Measurements from ENCODE around the gene MTX2. TPM values are rescaled to one million over a fixed set of nuclear protein-coding genes. Genes with fewer than 3 reads are reported as not detected.

MTX2 gene
- total RNA-seq (23.6 TPM), polyA plus RNA-seq (ENCODE audit: insufficient read depth, low read depth, low replicate concordance) (120 TPM)
- long read RNA-seq, donor 1, transcript MTX2-201 (10 exons, 1,364 nt) = major isoform, 18 of 18 reads
- long read RNA-seq, donor 1, partial matches to known transcripts = 0 of 18 reads
- long read RNA-seq, donor 1, other reads (novel, unspliced or antisense) = 0 of 18 reads
- long read RNA-seq, donor 2, transcript MTX2-201 (10 exons, 1,364 nt) = major isoform, 37 of 39 reads
- long read RNA-seq, donor 2, partial matches to known transcripts = 0 of 39 reads
- long read RNA-seq, donor 2, other reads (novel, unspliced or antisense) = 0 of 39 reads
- long read RNA-seq, donor 3, transcript MTX2-201 (10 exons, 1,364 nt) = major isoform, 32 of 32 reads
- long read RNA-seq, donor 3, partial matches to known transcripts = 0 of 32 reads
- long read RNA-seq, donor 3, other reads (novel, unspliced or antisense) = 0 of 32 reads
- long read RNA-seq, donor 4, transcript MTX2-201 (10 exons, 1,364 nt) = major isoform, 20 of 24 reads
- long read RNA-seq, donor 4, partial matches to known transcripts = 0 of 24 reads
- long read RNA-seq, donor 4, other reads (novel, unspliced or antisense) = 0 of 24 reads
- long read RNA-seq, donor 5 = 0 reads
- long read RNA-seq, donor 6, transcript MTX2-201 (10 exons, 1,364 nt) = major isoform, 33 of 35 reads
- long read RNA-seq, donor 6, partial matches to known transcripts = 0 of 35 reads
- long read RNA-seq, donor 6, other reads (novel, unspliced or antisense) = 0 of 35 reads
- long read RNA-seq, donor 7, transcript MTX2-201 (10 exons, 1,364 nt) = major isoform, 27 of 39 reads
- long read RNA-seq, donor 7, transcript MTX2-202 (11 exons, 1,592 nt) = minor isoform, 5 of 39 reads
- long read RNA-seq, donor 7, partial matches to known transcripts = 2 of 39 reads
- long read RNA-seq, donor 7, other reads (novel, unspliced or antisense) = 5 of 39 reads
- long read RNA-seq, donor 8, transcript MTX2-201 (10 exons, 1,364 nt) = major isoform, 20 of 27 reads
- long read RNA-seq, donor 8, partial matches to known transcripts = 7 of 27 reads
- long read RNA-seq, donor 8, other reads (novel, unspliced or antisense) = 0 of 27 reads
- long read RNA-seq, donor 9, transcript MTX2-201 (10 exons, 1,364 nt) = major isoform, 14 of 16 reads
- long read RNA-seq, donor 9, partial matches to known transcripts = 0 of 16 reads
- long read RNA-seq, donor 9, other reads (novel, unspliced or antisense) = 0 of 16 reads
- long read RNA-seq, donor 10, transcript MTX2-201 (10 exons, 1,364 nt) = major isoform, 28 of 30 reads
- long read RNA-seq, donor 10, partial matches to known transcripts = 0 of 30 reads
- long read RNA-seq, donor 10, other reads (novel, unspliced or antisense) = 0 of 30 reads

GRCh38 chr2:176269319-176270099, at the start of gene MTX2:
MTX2 (plus strand) TSS chr2:176269442; CDS start chr2:176269630, 188 bp downstream.
- peaks cover 2 to 8% (median 3%) of the 10 kb centered on the region in 3 donors for H3K4me1 ChIP-seq (ENCODE audit: control insufficient read depth in 2 of 3, insufficient read depth in 2 of 3, low read depth in 1 of 3, low read length in 3 of 3)
- peak; percentile 85 to 94 (median 90) for DNase-seq
- H3K36me3 ChIP-seq (ENCODE audit: control insufficient read depth in 2 of 3, insufficient read depth in 3 of 3, low read length in 3 of 3) = no peaks in the 10 kb centered on the region
- H3K27ac ChIP-seq (ENCODE audit: low read depth in 2 of 2, low read length in 2 of 2) = peak within 1 kb of the TSS; percentile 91 to 94
- no peaks in the 10 kb centered on the region for H3K9me3 ChIP-seq (ENCODE audit: control insufficient read depth in 2 of 3, insufficient read depth in 1 of 3, low read length in 3 of 3)
- H3K4me3 ChIP-seq (ENCODE audit: low read length in 3 of 3) = peak within 1 kb of the TSS; percentile 95 to 100 (median 95)
- intact Hi-C loops (cut with DNase I) = no loop called here
- H3K9ac ChIP-seq (ENCODE audit: low read length in 3 of 3) = peak within 1 kb of the TSS; percentile 88 to 96 (median 91)
- no peak for TF ChIP-seq CTCF (IDR thresholded peaks at IDR 0.05; ENCODE audit: borderline replicate concordance, extremely low read depth, insufficient read depth)
- no peak for FAIRE-seq
- H3K27me3 ChIP-seq (ENCODE audit: control insufficient read depth, insufficient read depth, low read length) = no peaks in the 10 kb centered on the region

GRCh38 chr2:176227874-176228273, 41.4 kb upstream of the MTX2 start:
- intact Hi-C loops (cut with DNase I) = no loop called here
- Histone ChIP-seq H3K4me3 (ENCODE audit: low read length in 3 of 3) (no peak overlapping the region), H3K9ac (ENCODE audit: low read length in 3 of 3) (no peak overlapping the region), H3K27me3 (ENCODE audit: control insufficient read depth, insufficient read depth, low read length) (no peaks in the 10 kb centered on the region), H3K36me3 (ENCODE audit: control insufficient read depth in 2 of 3, insufficient read depth in 3 of 3, low read length in 3 of 3) (no peaks in the 10 kb centered on the region), H3K27ac (ENCODE audit: low read depth in 2 of 2, low read length in 2 of 2) (no peak overlapping the region), H3K9me3 (ENCODE audit: control insufficient read depth in 2 of 3, insufficient read depth in 1 of 3, low read length in 3 of 3) (no peaks in the 10 kb centered on the region), H3K4me1 (ENCODE audit: control insufficient read depth in 2 of 3, insufficient read depth in 2 of 3, low read depth in 1 of 3, low read length in 3 of 3) (no peaks in the 10 kb centered on the region)
- FAIRE-seq (no peak), DNase-seq (no peak)
- TF ChIP-seq CTCF (IDR thresholded peaks at IDR 0.05; ENCODE audit: borderline replicate concordance, extremely low read depth, insufficient read depth) = no peak

GRCh38 chr2:176234156-176234555, 35.1 kb upstream of the MTX2 start:
- intact Hi-C loops (cut with DNase I) = no loop called here
- Histone ChIP-seq H3K36me3 (ENCODE audit: control insufficient read depth in 2 of 3, insufficient read depth in 3 of 3, low read length in 3 of 3) (no peaks in the 10 kb centered on the region), H3K27me3 (ENCODE audit: control insufficient read depth, insufficient read depth, low read length) (no peaks in the 10 kb centered on the region), H3K9me3 (ENCODE audit: control insufficient read depth in 2 of 3, insufficient read depth in 1 of 3, low read length in 3 of 3) (no peaks in the 10 kb centered on the region), H3K4me1 (ENCODE audit: control insufficient read depth in 2 of 3, insufficient read depth in 2 of 3, low read depth in 1 of 3, low read length in 3 of 3) (no peaks in the 10 kb centered on the region), H3K27ac (ENCODE audit: low read depth in 2 of 2, low read length in 2 of 2) (no peak overlapping the region), H3K9ac (ENCODE audit: low read length in 3 of 3) (no peak overlapping the region), H3K4me3 (ENCODE audit: low read length in 3 of 3) (no peak overlapping the region)
- FAIRE-seq = no peak
- DNase-seq = peak in 2 of 5 donors; percentile 58 to 60
- no peak for TF ChIP-seq CTCF (IDR thresholded peaks at IDR 0.05; ENCODE audit: borderline replicate concordance, extremely low read depth, insufficient read depth)
